Measurements from ENCODE around the gene INSYN2B. TPM values are rescaled to one million over a fixed set of nuclear protein-coding genes. Genes with fewer than 3 reads are reported as not detected.

INSYN2B gene
- under 1 TPM in 1 of 3 donors, not detected in 2; 0.16 TPM for total RNA-seq
- long read RNA-seq, donor 1, partial matches to known transcripts: 0 of 1 reads
- long read RNA-seq, donor 1, other reads (novel, unspliced or antisense): 1 of 1 reads
- long read RNA-seq, donor 2: 0 reads

DNA sequence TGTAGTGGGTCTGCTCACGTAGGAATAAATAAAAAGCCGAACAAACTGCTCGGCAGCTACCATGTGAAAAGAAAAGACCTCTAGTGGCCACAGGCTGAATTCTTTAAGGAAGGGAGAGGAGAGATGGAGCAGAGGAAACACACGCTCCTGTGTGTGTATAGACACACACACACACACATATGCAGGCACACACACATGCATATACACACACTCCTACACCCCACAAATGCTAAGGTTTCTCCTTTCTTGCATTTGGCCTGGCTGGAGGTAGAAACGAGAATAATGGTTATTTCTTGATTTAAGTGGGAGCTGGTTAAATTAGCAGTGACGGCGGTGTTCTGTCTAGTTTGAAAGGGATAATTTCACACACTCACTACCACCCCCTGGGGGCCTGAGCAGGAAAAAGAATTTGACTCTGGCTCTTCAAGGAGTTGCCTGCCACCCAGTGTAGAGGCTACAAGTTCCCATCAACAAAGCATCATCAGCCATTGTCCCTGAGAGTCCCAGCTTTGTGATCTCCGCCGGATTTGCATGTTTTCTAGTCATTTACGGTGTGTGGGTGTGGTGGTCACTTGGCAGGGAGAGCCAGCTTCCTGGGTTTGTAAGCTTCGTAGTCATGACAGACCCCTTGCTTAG lies at the start of gene INSYN2B:
INSYN2B (minus strand) TSS at position 78 of the 636 bp plus-strand sequence. CDS start 96,597 bp downstream, outside the sequence.
- DNase-seq: peak in 2 of 3 donors; percentile 26 to 50
- peak; percentile 59 for ATAC-seq
- Histone ChIP-seq H3K4me3 (no peak within 1 kb of the TSS), H3K36me3 (ENCODE audit: low read depth) (no peaks in the 10 kb centered on the region), H3K4me1 (ENCODE audit: low read depth) (no peaks in the 10 kb centered on the region), H3K9me3 (no peaks in the 10 kb centered on the region)
- intact Hi-C loops (cut with DNase I, micrococcal nuclease): no loop called here
- TF ChIP-seq, protein P1, sequence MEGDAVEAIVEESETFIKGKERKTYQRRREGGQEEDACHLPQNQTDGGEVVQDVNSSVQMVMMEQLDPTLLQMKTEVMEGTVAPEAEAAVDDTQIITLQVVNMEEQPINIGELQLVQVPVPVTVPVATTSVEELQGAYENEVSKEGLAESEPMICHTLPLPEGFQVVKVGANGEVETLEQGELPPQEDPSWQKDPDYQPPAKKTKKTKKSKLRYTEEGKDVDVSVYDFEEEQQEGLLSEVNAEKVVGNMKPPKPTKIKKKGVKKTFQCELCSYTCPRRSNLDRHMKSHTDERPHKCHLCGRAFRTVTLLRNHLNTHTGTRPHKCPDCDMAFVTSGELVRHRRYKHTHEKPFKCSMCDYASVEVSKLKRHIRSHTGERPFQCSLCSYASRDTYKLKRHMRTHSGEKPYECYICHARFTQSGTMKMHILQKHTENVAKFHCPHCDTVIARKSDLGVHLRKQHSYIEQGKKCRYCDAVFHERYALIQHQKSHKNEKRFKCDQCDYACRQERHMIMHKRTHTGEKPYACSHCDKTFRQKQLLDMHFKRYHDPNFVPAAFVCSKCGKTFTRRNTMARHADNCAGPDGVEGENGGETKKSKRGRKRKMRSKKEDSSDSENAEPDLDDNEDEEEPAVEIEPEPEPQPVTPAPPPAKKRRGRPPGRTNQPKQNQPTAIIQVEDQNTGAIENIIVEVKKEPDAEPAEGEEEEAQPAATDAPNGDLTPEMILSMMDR (IDR thresholded peaks at IDR 0.05): no peak

GRCh38 chr5:170028124-170028523 lies 47.8 kb upstream of the INSYN2B start:
- no peaks in the 10 kb centered on the region for H3K9me3 ChIP-seq
- ATAC-seq (no peak), DNase-seq (no peak)
- no peaks in the 10 kb centered on the region for H3K36me3 ChIP-seq (ENCODE audit: low read depth)
- intact Hi-C loops (cut with DNase I, micrococcal nuclease): no loop called here
- TF ChIP-seq, protein P1 (IDR thresholded peaks at IDR 0.05): no peak
- no peaks in the 10 kb centered on the region for H3K4me1 ChIP-seq (ENCODE audit: low read depth)
- H3K4me3 ChIP-seq: no peak overlapping the region

DNA sequence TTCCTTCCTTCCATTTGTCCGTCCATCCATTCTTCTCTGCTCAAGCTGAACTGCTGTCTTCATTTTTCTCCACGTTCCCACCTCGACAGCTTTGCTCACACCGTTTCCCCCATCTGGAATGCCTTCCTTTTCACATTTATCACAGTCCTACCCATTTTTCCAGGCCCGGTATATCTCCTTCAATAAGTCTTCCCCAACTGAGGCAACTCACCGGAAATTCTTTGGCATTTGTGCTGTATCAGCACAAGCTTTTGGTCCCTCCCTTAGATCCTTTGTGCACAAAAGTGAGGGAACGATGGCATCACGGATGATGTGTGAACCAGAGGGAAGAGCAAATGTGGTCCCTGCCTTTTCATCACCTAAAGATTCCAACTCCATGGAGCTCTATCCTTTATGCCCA lies 45.6 kb upstream of the INSYN2B start:
- ATAC-seq: no peak
- Histone ChIP-seq H3K36me3 (ENCODE audit: low read depth) (no peaks in the 10 kb centered on the region), H3K4me1 (ENCODE audit: low read depth) (no peaks in the 10 kb centered on the region), H3K9me3 (no peaks in the 10 kb centered on the region), H3K4me3 (no peak overlapping the region)
- intact Hi-C loops (cut with DNase I, micrococcal nuclease): no loop called here
- TF ChIP-seq, protein P1 (IDR thresholded peaks at IDR 0.05): no peak
- DNase-seq: no peak

- ATAC-seq: no peak
- no peak overlapping the region for H3K4me3 ChIP-seq
- no peaks in the 10 kb centered on the region for H3K9me3 ChIP-seq
- TF ChIP-seq, protein P1 (IDR thresholded peaks at IDR 0.05): no peak
- no peaks in the 10 kb centered on the region for H3K36me3 ChIP-seq (ENCODE audit: low read depth)
- DNase-seq: no peak
- intact Hi-C loops (cut with DNase I, micrococcal nuclease): no loop called here
- no peaks in the 10 kb centered on the region for H3K4me1 ChIP-seq (ENCODE audit: low read depth)
These were observed 41.2 kb upstream of the INSYN2B start for GRCh38 chr5:170021506-170021905.

- ATAC-seq: no peak
- intact Hi-C loops (cut with DNase I, micrococcal nuclease): no loop called here
- Histone ChIP-seq H3K4me3 (no peak overlapping the region), H3K36me3 (ENCODE audit: low read depth) (no peaks in the 10 kb centered on the region), H3K9me3 (no peaks in the 10 kb centered on the region), H3K4me1 (ENCODE audit: low read depth) (no peaks in the 10 kb centered on the region)
- DNase-seq: no peak
- TF ChIP-seq, protein P1 (IDR thresholded peaks at IDR 0.05): no peak
These were observed 40.1 kb upstream of the INSYN2B start for GRCh38 chr5:170020423-170020822.

Measured in mucosa of descending colon (tissue), 3 donors.